SJCRH30 (cell line): ENCODE data around the gene ARTN. TPM values are rescaled to one million over a fixed set of nuclear protein-coding genes. Genes with fewer than 3 reads are reported as not detected.

Experiments used
- DNase-seq, 2 experiments: peaks; one replicate each; pipeline ENCODE4 v3.0.0-alpha.2; 2015 to 2020
- H3K27ac ChIP-seq: fragments of 250-450 bp; sonication (Bioruptor Pico); 2 replicates; pipeline ENCODE4 v1.5.1; 2020; ENCODE audit warnings: mild to moderate bottlenecking, moderate library complexity
- H3K27me3 ChIP-seq: fragments of 250-450 bp; sonication (Bioruptor Pico); 2 replicates; pipeline ENCODE4 v1.5.1; 2020; ENCODE audit warnings: mild to moderate bottlenecking, moderate library complexity
- H3K36me3 ChIP-seq: fragments of 250-450 bp; sonication (Bioruptor Pico); 2 replicates; pipeline ENCODE4 v1.5.1; 2020; ENCODE audit warnings: mild to moderate bottlenecking, moderate library complexity
- H3K4me1 ChIP-seq: fragments of 250-450 bp; sonication (Bioruptor Pico); 2 replicates; pipeline ENCODE4 v1.5.1; 2020; ENCODE audit warnings: mild to moderate bottlenecking, moderate library complexity
- H3K4me3 ChIP-seq: fragments of 250-450 bp; sonication (Bioruptor Pico); 2 replicates; pipeline ENCODE4 v1.5.1; 2020; ENCODE audit warnings: mild to moderate bottlenecking, moderate library complexity
- H3K9me3 ChIP-seq: fragments of 250-450 bp; sonication (Bioruptor Pico); replicated peaks from 2 replicates; pipeline ENCODE4 v1.5.1; 2020; ENCODE audit warnings: mild to moderate bottlenecking, moderate library complexity
- total RNA-seq: library from RNA; depleted of rRNA; stranded (reverse); fragments of >200 nt; shearing (Covaris generic); gene quantifications from 2 replicates; pipeline ENCODE4 v1.2.3, GENCODE V29; 2014

ARTN gene
- total RNA-seq, 1 experiment from 2014 or later, result 3.0 TPM

DNA sequence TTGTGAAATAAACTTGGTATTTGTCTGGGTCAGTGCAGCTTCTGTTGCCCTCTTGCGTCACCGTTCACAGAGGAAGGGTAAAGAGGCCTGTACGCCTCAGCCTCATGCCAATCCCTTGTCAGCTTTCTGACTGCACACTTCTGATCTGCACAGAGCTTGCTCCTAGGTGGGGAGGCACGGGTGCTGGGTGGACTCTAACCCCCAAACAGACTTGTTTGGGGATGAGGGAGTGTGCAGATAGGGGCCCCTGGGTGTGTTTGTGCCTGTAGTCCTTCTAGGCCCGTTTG lies 44.6 kb downstream of the ARTN start:
- no peaks in the 10 kb centered on the region for H3K27me3 ChIP-seq
- H3K4me1 ChIP-seq, result peaks cover 7% of the 10 kb centered on the region; the same call in 1 of the 2 replicates
- no peak for DNase-seq
- H3K27ac ChIP-seq, result no peak overlapping the region
- peak overlapping the region; percentile 80 for H3K4me3 ChIP-seq
- peaks cover 12% of the 10 kb centered on the region for H3K36me3 ChIP-seq
- no peaks in the 10 kb centered on the region for H3K9me3 ChIP-seq

GRCh38 chr1:43978551-43979260 lies 45.1 kb downstream of the ARTN start, which contains the start of gene B4GALT2:
B4GALT2 (plus strand) TSS chr1:43979210; CDS start chr1:43981161, 1,951 bp downstream.
- Histone ChIP-seq H3K9me3 (no peaks in the 10 kb centered on the region), H3K27ac (peak within 1 kb of the TSS; percentile 53), H3K4me3 (peak within 1 kb of the TSS; percentile 80), H3K36me3 (peaks cover 12% of the 10 kb centered on the region), H3K4me1 (peaks cover 7% of the 10 kb centered on the region; the same call in 1 of the 2 replicates), H3K27me3 (no peaks in the 10 kb centered on the region)
- peak; percentile 49 to 66 for DNase-seq

DNA sequence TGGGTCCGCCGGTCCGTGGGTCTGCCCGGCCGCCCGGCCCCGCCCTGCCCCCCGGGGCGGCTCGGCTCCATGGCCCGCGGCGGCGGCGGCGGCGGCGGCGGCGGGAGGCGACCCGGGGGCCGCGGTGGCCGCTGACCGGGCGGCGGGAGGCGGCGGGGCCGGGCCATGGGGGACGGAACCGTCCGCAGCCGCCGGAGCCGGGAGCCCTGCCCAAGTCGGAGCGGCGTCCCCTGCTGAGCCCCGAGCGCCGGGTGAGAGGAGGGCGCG lies 45.6 kb downstream of the ARTN start:
- H3K9me3 ChIP-seq, result no peaks in the 10 kb centered on the region
- peaks cover 12% of the 10 kb centered on the region for H3K36me3 ChIP-seq
- H3K4me1 ChIP-seq, result peaks cover 7% of the 10 kb centered on the region; the same call in 1 of the 2 replicates
- H3K27ac ChIP-seq, result peak overlapping the region; percentile 53
- no peaks in the 10 kb centered on the region for H3K27me3 ChIP-seq
- no peak for DNase-seq
- H3K4me3 ChIP-seq, result peak overlapping the region; percentile 67

GRCh38 chr1:43979528-43980254 lies 46.1 kb downstream of the ARTN start:
- H3K9me3 ChIP-seq, result no peaks in the 10 kb centered on the region
- peak overlapping the region; percentile 67 for H3K4me3 ChIP-seq
- no peaks in the 10 kb centered on the region for H3K27me3 ChIP-seq
- peaks cover 12% of the 10 kb centered on the region for H3K36me3 ChIP-seq
- H3K4me1 ChIP-seq, result peaks cover 7% of the 10 kb centered on the region; the same call in 1 of the 2 replicates
- H3K27ac ChIP-seq, result peak overlapping the region; percentile 53
- DNase-seq, result peak; percentile 65 to 79

DNA sequence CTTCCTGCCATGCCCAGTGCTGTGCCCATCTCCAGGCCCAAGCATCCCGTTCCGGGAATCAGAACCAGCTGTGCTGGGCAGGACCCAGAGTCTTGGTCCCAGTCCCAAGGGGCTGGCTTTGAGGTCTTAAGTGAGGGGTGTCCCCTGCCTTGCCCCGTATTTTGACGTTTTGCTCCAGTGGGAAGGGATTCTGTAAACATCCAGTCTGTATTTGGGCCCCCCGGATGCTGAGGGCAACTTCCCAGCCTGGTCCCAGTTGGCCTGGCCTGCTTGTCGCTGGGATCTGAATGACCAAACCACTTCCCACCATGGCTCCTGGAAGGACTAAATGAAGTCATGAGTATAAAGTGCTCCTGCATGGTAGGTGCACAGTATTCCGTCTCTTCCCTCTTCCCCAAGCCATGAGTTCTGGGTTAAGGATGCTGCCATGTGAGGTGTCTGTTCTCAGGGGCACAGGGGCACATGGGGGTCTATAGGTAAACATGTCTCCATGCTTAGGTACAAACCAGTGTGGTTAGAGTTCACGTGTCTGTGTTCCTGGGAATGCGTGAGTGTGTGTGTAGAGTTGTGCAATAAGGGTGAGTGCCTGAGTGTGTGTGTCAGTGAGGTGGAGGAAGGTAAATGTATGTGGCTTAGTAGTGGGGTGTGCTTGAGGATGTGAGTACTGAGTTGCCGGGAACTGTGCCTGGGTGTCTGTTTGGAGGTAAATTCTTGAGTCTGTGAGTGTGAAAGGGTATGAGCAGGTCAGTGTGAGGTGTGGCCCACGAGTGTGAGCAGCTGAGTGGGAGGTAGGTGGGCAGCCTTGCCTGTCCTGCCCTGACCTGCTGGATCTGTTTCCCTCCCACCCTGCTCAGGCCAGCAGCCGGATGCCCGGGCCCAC lies 46.9 kb downstream of the ARTN start:
- Histone ChIP-seq H3K4me1 (peaks cover 7% of the 10 kb centered on the region; the same call in 1 of the 2 replicates), H3K9me3 (no peaks in the 10 kb centered on the region), H3K36me3 (peaks cover 14% of the 10 kb centered on the region), H3K27ac (peak overlapping the region; percentile 53), H3K27me3 (no peaks in the 10 kb centered on the region), H3K4me3 (peak overlapping the region; percentile 67)
- DNase-seq, result no peak

DNA sequence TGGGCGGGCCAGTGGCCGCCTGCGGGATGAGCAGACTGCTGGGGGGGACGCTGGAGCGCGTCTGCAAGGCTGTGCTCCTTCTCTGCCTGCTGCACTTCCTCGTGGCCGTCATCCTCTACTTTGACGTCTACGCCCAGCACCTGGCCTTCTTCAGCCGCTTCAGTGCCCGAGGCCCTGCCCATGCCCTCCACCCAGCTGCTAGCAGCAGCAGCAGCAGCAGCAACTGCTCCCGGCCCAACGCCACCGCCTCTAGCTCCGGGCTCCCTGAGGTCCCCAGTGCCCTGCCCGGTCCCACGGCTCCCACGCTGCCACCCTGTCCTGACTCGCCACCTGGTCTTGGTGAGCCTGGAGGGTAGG lies 47.5 kb downstream of the ARTN start:
- H3K9me3 ChIP-seq, result no peaks in the 10 kb centered on the region
- no peak overlapping the region for H3K4me3 ChIP-seq
- peaks cover 7% of the 10 kb centered on the region; the same call in 1 of the 2 replicates for H3K4me1 ChIP-seq
- no peak for DNase-seq
- H3K27ac ChIP-seq, result no peak overlapping the region
- no peaks in the 10 kb centered on the region for H3K27me3 ChIP-seq
- peaks cover 17% of the 10 kb centered on the region for H3K36me3 ChIP-seq

GRCh38 chr1:43981636-43982035 lies 48.0 kb downstream of the ARTN start:
- no peaks in the 10 kb centered on the region for H3K9me3 ChIP-seq
- peaks cover 13% of the 10 kb centered on the region for H3K36me3 ChIP-seq
- no peaks in the 10 kb centered on the region for H3K27me3 ChIP-seq
- H3K27ac ChIP-seq, result no peak overlapping the region
- H3K4me3 ChIP-seq, result no peak overlapping the region
- DNase-seq, result no peak
- peaks cover 7% of the 10 kb centered on the region; the same call in 1 of the 2 replicates for H3K4me1 ChIP-seq

DNA sequence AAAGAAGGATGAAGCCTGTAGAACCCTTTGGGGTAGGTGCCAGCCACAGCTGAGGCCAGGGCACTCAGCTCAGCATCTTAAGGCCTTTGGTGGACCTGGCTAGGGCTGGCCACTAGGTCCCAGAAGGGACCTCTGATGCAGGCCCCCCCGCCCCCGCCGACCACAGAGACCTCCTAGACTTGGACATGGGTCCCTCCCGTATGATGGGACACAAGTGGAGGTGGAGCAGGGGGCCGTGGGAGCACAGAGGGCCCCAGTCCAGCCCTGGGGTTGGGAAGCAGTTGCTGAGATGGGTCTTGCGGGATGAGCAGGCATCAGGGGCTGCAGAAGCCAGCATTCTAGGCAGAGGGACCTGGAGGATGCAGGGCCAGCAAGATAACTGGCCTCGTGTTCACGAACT lies 48.6 kb downstream of the ARTN start:
- no peak for DNase-seq
- Histone ChIP-seq H3K27ac (no peak overlapping the region), H3K9me3 (no peaks in the 10 kb centered on the region), H3K27me3 (no peaks in the 10 kb centered on the region), H3K4me1 (peaks cover 7% of the 10 kb centered on the region; the same call in 1 of the 2 replicates), H3K4me3 (no peak overlapping the region), H3K36me3 (peaks cover 8% of the 10 kb centered on the region)

DNA sequence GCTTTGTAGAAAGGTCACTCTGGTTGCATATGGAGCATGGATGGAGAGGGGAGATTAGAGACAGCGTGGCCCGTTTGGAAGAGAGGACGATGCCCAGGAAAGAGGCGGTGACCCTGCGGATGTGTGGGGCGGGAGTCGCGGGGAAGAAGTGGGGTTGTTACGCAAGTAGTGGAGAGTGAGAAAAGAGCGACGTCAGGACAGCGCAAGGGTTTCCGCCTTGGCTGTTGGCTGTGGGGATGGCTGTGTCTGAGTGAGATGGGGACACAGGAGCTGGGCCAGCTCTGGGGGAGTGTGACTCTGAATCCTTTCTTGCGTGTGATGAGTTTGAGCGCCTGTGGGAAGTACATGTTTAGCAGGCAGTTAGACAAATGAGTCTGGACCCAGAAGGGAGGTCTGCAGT lies 49.2 kb downstream of the ARTN start:
- H3K9me3 ChIP-seq, result no peaks in the 10 kb centered on the region
- H3K4me1 ChIP-seq, result peaks cover 5% of the 10 kb centered on the region; the same call in 1 of the 2 replicates
- no peak for DNase-seq
- H3K4me3 ChIP-seq, result no peak overlapping the region
- no peak overlapping the region for H3K27ac ChIP-seq
- no peaks in the 10 kb centered on the region for H3K27me3 ChIP-seq
- peaks cover 5% of the 10 kb centered on the region for H3K36me3 ChIP-seq

DNA sequence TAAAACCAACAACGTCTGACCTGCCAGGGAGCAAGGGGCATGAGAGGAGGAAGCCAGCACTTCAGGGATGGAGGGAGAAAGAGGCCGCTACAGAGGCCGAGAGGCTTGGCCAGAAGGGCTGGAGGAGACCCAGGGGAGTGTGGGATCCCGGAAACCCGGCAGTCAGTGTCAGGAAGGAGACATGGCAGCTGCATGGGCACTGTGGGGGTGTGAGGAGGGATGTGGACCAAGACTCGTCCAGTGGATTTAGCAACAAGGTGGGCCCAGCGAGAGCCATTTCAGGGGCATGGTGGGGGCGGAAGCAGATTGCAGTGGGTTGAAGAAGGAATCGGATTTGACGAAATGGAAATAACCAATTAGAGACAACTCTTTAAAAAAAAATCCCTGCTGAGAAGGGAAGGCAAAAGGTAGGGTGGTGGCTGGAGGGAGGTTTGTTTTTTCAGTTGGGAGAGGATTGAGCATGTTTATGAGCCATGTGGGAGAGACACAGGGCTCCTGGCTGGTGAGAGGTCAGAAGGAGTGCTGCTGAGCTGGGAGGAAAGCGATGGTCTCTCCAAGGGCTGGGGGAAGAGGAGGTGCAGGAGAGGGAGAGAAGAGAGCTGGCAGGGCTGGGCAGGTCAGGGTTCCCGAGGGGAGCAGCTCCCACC lies 49.8 kb downstream of the ARTN start:
- Histone ChIP-seq H3K27me3 (no peaks in the 10 kb centered on the region), H3K9me3 (no peaks in the 10 kb centered on the region), H3K4me1 (peaks cover 5% of the 10 kb centered on the region; the same call in 1 of the 2 replicates), H3K36me3 (peaks cover 5% of the 10 kb centered on the region), H3K27ac (no peak overlapping the region), H3K4me3 (no peak overlapping the region)
- DNase-seq, result no peak

DNA sequence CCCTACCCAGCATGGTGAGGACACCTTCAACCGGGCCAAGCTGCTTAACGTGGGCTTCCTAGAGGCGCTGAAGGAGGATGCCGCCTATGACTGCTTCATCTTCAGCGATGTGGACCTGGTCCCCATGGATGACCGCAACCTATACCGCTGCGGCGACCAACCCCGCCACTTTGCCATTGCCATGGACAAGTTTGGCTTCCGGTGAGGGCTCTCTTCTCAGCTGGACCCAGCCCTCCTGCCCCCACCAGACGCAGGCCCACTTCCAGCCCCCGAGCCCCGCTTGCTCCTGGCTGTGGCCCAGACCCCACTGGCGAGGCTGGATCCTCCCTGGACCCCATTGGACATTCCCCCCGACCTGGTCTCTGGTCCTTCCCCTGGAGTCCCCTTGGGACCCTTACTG lies 51.3 kb downstream of the ARTN start:
- no peak overlapping the region for H3K27ac ChIP-seq
- H3K9me3 ChIP-seq, result no peaks in the 10 kb centered on the region
- DNase-seq, result no peak
- H3K4me3 ChIP-seq, result no peak overlapping the region
- H3K4me1 ChIP-seq, result peaks cover 4% of the 10 kb centered on the region; the same call in 1 of the 2 replicates
- peaks cover 5% of the 10 kb centered on the region for H3K36me3 ChIP-seq
- no peaks in the 10 kb centered on the region for H3K27me3 ChIP-seq

GRCh38 chr1:43985984-43986595 lies 52.5 kb downstream of the ARTN start:
- Histone ChIP-seq H3K4me3 (no peak overlapping the region), H3K9me3 (no peaks in the 10 kb centered on the region), H3K27me3 (no peaks in the 10 kb centered on the region), H3K4me1 (no peaks in the 10 kb centered on the region; the same call in 1 of the 2 replicates), H3K27ac (no peak overlapping the region), H3K36me3 (peaks cover 5% of the 10 kb centered on the region)
- DNase-seq, result no peak

- H3K9me3 ChIP-seq, result no peaks in the 10 kb centered on the region
- H3K27ac ChIP-seq, result no peak overlapping the region
- H3K36me3 ChIP-seq, result peaks cover 5% of the 10 kb centered on the region
- DNase-seq, result no peak
- no peaks in the 10 kb centered on the region; the same call in 1 of the 2 replicates for H3K4me1 ChIP-seq
- no peak overlapping the region for H3K4me3 ChIP-seq
- no peaks in the 10 kb centered on the region for H3K27me3 ChIP-seq
Measured at GRCh38 chr1:43986712-43987111, 53.1 kb downstream of the ARTN start.
